Stromal cell of bone marrow (primary cell): ENCODE measurements around the gene ELP1.

Experiments used
- DNase-seq: peaks from one replicate; pipeline ENCODE4 v3.0.0-alpha.2; 2012; ENCODE audit warnings: low read depth

ELP1 gene

DNA sequence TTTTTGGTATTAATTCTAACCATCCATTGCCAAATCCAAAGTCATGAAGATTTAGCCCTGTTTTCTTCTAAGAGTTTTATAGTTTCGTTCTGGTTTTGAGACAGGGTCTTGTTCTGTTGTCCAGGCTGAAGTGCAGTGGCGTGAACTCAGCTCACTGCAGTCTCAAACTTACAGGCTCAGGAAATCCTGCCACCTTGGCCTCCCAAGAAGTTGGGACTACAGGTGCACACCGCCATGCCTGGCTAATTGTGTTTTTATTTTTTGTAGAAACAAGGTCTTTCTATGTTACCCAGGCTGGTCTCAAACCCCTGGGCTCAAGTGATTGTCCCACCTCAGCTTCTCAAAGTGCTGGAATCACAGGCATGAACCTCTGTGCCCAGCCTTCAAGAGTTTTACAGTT lies 50.8 kb downstream of the ELP1 start:
- no peak for DNase-seq

DNA sequence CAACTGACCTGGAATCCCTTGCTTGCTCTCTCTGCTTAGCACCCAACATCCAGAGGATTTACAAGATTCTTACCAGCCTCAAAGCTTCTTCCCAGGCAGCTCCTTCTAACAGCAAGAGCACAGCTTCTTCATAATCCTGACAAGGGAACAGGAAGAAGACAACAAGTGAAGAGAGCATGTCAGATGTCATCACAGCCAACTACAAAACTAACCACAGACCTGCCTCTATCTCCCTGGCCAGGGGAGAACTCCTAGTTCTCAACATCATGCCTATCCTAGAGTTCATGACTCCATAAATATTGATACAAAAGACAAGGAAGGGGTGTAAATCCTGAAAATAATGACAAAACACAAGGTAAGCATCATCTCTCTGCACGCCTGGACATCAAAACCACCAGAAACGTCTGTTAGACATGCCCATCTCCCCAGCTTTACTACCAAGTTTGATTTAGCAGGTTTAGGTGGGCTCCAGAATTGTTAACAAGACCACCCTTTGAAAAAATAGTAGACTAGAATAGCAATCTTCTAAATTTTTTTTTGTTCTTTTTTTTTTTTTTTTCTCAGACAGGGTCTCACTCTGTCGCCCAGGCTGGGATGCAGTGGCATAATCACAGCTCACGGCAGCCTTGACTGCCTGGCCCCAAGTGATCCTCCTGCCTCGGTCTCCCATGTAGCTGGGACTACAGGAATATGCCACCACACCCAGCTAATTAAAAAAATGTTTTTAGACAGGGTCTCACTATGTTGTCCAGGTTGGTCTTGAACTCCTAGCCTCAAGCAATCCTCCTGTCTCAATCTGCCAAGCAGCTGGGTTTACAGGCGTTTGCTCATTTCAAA lies 51.7 kb downstream of the ELP1 start:
- DNase-seq = no peak

DNA sequence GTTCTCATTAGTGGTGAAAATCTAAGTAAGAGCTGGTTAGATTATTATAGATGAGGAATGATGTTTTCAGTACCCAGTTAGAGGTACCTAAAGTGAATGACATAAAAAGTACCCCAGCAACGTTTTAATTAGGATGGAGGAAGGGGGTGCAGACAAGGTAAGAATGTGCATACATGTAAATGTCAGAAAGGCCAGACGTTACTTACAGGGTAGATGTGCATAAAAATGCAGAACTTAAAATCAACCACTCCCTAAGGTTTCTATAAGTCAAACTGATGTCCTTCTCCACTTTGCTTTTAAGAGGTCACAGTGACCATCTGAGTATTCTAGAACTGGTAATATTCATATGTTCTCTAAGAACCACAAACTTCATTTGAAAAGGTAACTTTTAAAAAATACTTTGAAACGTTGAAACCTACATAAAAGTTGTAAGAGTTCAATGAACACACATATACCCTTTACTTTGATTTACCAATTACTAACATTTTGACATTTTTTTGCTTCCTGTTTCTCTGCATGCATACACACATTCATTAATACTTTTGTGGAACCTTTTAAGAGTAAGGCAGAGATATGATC lies 53.1 kb downstream of the ELP1 start:
- no peak for DNase-seq

DNA sequence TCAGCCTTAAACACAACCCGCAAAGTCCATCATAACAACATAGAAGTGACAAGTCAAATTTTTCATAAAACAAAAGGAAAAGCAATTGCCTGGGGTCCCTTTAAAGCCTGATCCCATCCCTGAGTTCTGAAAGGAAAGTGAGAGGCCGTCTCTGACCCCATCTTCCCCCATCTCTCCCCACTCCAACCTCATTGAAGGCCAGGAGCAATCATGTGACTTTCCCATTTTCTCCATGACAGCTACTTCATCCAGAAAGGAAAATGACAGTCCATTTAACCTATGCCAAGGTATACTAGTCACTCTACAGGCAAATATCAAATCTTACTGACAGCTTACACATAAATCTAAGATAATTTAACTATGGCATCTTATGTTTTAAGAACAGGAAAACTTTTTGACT lies 56.4 kb downstream of the ELP1 start:
- no peak for DNase-seq

DNA sequence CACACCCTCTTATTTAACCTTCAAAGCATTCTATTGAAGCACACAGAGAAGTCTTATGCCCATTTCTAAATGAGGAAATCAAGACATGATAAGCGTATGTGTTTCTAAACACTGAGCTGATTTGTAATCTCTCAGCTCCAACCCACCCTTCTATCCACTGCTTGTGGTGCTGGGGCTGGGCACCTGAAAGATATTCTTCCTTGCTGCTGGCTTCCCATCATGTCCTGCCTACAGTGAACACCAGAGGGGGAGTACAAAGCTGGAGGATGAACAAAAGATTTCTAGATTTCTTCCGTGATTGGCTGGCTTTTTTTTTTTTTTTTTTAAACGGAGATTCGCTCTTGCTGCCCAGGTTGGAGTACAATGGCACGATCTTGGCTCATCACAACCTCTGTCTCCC lies 57.5 kb downstream of the ELP1 start:
- no peak for DNase-seq

DNA sequence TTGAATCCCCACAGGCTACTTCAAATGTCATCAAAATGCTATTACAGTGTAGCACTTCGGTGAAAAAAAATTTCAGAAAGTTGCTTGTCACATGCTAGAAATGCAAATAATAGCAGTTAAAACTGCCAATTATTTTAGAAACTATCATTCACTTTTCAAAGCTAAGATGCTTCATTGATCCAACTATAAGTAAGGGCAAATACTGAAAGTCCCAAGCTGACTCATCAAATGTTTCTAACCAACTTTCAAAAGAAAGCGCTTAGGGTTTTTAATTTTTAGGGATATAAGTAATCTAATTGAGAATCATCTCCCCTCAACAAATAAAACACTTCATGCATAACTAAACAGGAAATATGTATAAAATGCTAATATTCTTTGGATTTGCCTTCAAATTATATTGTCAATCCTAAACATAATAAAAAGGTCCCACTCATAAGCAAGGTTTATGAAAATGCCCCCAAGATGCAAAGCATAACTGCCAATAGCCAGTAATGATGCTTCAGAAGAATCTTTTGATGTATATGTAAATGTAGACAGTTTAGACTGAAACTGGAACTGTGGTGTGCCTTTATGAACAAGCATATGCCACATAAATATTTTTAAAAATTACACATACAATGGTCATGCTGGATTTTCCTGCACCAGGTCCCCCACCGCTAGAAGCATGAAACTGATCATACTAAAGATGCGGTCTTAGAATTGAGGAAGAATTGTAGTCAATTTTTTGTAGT lies 59.7 kb downstream of the ELP1 start:
- no peak for DNase-seq

DNA sequence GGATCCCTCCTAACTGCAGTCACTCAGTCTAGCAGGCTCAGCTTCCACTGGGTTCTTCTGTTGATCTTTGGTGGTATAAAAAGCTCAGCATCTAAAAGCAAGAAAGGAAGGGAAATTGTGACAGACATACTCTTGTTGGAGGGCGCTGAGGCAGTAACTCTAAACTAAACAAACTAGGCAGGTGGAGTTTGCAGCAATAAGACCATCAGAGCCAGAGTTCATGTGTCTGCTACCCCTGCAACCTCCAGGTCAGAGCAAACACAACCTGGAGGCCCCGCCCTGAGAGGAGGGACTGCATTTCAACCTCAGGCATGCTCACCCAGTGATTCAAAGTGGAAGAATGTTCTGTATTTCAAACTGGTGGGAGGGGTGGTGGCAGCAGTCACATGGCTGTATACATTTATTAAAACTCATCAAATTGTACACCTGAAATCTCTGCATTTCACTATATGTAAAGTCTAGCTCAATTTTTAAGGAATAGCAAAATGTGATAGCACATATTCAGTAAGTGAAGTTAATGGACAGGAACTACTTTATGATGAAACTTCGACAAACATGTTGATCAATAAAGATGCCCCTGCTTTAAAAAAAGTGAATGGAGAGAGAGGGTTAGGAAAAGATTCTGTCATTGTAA lies 64.7 kb downstream of the ELP1 start:
- DNase-seq = no peak

DNA sequence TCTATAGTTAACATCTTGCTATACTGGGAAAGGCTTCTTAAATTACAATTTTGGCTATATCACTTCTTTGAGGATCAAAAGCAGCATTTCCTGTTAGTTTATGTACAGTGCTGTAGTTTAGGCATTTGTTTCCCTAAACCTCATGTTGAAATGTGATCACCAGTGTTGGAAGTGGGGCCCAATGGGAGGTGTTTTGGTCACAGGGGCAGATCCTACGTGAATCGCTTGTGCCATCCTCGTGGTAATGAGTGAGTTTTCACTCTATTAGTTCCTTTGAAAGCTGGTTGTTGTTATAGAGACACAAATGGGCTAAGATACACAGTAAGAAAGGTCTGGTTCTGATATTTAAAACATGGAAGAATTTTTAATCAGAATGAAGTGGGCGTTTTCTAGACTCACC lies 66.1 kb downstream of the ELP1 start:
- DNase-seq = no peak

DNA sequence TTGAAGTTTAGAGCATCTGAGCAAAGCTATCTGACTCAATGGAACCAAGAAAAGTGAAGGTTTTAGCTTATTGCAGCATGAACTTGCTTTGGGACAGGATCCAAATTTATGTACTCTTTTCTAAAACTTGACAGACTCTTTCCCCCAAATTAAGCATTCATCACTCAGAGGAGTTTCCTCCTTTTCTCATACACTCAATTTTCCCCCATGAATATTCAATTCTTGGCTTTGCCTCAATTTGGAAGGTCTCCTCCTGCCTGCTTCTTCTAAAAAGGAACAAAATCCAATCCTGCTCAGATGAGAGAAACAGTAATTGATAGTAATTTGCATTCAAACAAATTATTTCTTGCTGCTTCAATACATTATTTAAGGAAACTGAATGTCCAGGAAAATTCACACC lies 66.8 kb downstream of the ELP1 start:
- DNase-seq = no peak

DNA sequence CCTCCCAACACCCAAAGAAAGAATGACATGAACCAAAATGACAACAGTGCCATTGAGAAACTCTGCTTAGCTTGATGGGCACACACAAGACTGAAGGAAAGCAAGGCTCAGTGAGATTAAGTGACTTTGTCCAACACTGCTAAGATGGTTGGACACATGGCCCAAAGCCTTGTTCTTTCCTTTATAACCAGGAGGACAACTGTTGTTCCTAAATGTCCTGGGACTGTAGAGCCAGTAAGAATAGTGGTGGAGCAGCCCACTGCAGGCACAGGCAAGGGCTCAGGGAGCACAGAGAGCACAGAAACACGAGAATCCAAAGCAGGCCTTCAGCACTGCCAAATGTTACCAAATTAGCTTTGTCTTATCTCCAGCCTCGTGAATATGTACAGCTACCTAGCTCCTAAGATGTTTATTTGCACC lies 67.9 kb downstream of the ELP1 start:
- no peak for DNase-seq

DNA sequence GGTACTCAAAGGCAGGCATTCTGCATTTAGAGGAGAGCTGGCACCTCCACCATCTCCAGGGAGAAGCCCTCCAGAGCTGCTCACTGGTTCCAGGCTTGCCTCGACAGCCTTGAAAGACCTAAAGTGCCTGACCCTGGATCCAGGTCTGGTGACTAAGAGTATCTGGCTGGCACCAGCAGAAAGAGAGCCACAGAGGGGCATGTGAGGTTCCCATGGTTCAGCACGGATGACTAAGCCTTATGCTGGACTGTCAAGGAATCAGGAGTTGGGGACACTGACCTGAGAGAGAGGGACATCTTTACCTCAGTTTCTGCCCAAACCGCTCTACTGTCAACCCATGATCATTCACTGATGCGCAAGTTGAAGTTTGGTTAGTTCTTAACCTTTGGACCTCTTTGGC lies 68.9 kb downstream of the ELP1 start:
- no peak for DNase-seq

DNA sequence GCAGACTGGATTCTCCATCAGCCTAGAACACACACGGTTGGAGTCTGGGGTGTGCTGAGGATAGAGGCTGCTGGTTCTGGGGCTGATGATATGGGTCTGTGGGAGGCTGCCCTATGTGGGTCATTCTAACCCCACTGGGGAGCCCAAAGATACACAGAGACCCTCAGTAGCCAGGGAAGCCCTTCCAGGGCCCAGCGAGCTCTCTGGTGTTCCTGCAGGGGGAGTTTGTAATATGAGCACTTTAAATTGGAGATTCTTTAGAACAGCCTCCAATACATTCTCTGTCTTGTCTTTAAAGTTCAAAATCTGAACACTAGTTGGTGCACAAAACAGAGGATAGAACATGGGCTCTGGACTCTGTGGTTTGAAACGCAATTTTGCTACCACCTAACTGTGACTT lies 69.5 kb downstream of the ELP1 start:
- DNase-seq = no peak

DNA sequence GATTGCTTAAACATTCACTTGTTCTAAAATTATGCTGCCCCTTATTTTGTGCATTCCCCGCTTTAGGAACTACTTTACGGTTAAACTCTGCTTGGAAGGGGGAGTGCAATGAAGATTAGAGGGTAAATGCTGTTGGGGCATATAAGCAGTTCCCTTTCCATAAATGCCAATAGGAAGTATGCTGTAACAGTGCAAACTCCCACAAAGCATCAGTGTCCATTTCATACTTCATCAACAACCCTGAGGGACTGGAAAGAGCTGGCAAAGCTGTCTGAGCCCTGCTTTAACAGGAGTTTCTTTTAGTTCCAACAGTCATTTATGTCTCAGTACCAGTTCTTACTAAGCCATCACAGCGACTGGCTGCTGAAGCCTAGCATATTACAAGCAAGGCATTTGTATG lies 70.0 kb downstream of the ELP1 start:
- DNase-seq = no peak

DNA sequence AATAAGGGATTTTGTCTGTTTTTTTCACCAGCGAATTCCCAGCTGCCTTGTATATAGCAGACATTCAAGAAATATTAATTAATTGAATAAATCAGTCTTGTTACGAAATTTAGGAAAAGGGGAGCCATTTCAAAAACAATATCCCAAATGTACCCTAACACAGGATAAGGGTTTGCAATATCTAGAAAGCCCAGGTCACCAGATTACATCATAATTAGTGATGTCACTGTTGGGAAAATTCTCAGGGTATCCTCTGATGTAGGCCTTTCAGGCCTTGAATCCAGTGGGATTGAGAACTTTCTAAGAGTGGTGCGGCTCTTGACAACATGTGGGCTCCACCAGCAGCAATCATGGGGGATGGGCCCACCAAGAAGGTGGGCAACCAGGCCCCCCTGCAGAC lies 71.9 kb downstream of the ELP1 start, which contains the start of gene ACTL7A:
ACTL7A (plus strand) TSS at position 270 of the 400 bp plus-strand sequence; CDS start at position 327, 57 bp downstream.
- no peak for DNase-seq

DNA sequence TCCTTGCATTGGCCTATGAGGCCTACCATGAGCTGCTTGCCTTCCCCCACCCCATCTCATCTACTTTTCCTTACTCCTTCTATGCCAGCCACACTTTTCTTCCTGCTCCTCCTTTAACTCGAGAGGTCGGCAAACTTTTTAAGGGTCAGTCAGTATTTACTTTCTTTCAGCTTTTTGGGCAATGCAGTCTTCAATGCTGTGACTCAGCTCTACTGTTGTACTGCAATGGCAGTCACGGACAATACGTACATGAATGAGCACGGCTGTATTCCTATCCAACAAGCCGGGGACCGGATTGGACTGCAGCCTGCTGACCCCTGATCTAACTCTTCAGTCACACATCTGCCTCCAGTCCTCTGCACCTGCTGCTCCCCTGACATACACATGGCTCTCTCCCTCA lies 72.5 kb downstream of the ELP1 start:
- DNase-seq = no peak

DNA sequence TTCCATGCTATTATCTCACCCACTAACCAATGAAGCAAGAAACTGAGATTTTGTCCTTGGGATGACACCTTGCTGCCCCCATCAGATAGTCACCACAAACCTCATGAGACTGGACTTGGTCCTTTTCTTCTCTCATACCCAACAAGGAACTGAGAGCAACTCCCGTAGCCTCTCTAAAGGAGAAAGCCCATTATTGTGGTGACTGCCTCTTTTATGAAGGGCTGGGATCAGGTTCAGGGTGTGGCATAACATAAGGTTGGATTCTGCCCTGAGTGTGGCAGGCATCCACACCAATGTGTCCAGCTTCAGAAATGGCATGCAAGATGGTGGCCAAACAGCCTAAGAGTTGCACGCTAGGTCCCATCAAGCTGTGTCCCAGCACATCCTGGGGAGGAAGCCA lies 73.2 kb downstream of the ELP1 start:
- no peak for DNase-seq

DNA sequence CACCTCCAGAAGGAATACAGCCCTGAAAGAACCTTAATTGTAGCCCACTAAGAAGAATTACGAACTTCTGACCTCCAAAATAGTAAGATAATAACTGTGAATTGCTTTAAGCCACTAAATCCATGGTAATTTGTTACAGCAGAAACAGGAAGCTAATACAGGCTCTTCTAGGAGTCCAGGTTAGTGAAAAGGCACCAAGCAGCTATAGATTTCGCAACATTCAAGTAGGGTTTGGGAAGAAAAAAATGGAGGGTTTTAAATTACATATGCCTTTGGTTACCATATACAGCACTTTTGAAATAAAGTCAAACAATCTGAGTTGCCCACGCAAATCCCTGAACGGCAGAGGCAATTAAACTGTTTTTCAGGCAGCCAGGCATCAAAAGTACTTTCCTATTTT lies 73.6 kb downstream of the ELP1 start:
- DNase-seq = no peak

DNA sequence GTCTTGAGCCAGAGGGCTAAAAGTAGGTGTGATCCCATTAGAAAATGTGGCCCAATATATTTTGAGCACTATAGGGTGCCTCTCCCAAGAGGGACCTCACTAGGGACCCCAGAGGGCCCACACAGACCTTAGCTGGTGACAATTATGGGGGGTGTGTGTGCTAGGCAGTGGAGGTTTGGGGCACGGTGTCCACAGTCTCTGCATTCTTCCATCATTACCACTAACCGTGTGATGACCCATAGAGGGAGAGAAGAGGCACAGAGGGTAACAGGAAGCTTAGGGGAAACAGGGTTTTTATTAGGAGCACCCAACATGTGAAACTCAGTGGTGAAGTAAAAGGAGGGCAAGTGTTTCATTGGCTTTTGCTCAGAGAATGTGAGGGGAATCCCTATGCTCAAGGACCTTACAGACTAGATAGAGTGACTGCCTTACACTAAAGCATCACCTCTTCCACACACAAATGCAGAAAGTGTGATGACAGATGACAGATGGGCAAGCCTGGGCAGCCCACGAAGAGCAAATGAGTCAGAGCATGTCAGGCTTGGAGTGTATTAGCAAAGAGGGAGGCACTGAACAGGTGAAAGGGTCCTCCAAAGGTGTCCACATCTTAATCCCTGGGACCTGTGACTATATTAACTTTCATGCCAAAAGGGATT lies 74.3 kb downstream of the ELP1 start:
- no peak for DNase-seq

DNA sequence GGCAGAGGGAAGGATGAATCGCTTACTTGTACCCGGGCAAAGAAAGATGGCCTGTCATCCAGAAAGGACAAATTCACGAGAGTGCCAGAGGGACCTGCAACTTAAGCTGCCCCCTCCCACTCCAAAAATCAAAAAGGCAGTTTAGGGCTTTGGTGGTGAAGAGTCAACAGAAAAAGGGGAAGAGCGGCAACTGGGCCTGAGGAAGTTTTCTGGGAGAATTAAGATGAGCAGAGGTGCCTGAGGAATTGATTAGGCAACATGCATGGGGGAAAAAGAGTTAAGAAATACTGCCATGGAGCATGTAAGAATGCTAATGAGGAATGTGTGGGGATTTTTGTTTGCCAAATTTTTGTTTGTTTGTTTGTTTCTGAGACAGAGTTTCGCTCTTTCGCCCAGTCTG lies 76.4 kb downstream of the ELP1 start:
- no peak for DNase-seq

DNA sequence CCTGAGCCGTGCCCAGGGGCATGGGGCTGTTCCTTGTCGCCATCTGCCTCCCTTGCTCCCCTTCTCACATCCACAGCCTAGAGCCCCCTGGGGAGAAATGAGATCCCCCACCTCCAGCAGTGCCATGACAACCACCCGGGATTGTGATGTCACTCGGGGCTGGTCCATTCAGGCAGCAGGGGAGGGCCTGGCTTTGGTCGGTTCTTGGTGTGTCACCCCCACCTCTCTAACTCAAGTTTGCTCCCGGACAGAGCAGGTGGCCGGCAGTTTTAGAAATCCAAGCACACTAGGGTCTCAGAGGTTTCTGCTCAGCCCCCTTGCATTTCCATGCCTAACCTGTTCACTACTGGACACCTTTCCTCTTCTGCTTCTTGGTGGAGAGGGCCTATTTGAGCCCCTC lies 78.0 kb downstream of the ELP1 start, which contains the start of gene ACTL7B:
ACTL7B (minus strand) TSS at position 99 of the 400 bp plus-strand sequence; CDS start at position 43, 56 bp downstream.
- no peak for DNase-seq

DNA sequence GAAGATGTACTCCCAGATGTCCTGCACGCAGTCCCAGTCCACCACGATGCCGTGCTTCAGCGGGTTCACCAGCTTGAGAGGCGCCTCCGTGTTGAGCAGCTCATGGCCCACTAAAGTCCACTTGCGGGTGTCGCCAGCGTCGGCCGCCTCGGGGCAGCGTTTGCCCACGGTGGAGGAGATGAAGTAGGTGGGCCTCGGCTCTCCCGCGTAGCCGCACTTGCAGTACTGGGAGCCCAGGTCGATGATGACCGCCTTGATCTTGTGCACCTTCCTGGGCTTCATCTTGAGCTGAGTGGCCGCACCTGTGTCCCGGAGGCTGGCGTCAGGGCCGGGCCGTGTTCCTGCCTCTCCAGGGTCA lies 78.4 kb downstream of the ELP1 start:
- no peak for DNase-seq
